OCI-LY1 (cell line): ENCODE measurements around the gene TMPRSS13.

Experiments used
- H2AFZ ChIP-seq: fragments of 200-600 bp; sonication (generic), shearing (Covaris generic); 2 replicates; pipeline ENCODE4 v1.6.0; 2014; ENCODE audit warnings: antibody characterized with exemption, mild to moderate bottlenecking, low read length
- H3F3A ChIP-seq: fragments of 200-600 bp; sonication (generic), shearing (Covaris generic); 2 replicates; pipeline ENCODE4 v1.6.0; 2014; ENCODE audit warnings: mild to moderate bottlenecking, antibody characterized with exemption, low read length, moderate library complexity; ENCODE audit not compliant: insufficient read depth
- H3K27ac ChIP-seq: fragments of 200-600 bp; sonication (generic); 2 replicates; pipeline ENCODE4 v1.5.1; 2014; ENCODE audit warnings: low read length, mixed run types, mild to moderate bottlenecking, low read depth; ENCODE audit not compliant: poor library complexity, severe bottlenecking
- H3K27me3 ChIP-seq: fragments of 200-600 bp; sonication (generic); 2 replicates; pipeline ENCODE4 v1.6.0; 2014; ENCODE audit warnings: antibody characterized with exemption, mild to moderate bottlenecking, low read length, moderate library complexity; ENCODE audit not compliant: insufficient read depth
- H3K36me3 ChIP-seq: fragments of 200-600 bp; sonication (generic); 2 replicates; pipeline ENCODE4 v1.6.1; 2014; ENCODE audit warnings: mild to moderate bottlenecking, antibody characterized with exemption, low read length, moderate library complexity, mixed read lengths; ENCODE audit not compliant: insufficient read depth
- H3K4me1 ChIP-seq: fragments of 200-600 bp; sonication (generic); 2 replicates; pipeline ENCODE4 v1.5.1; 2014; ENCODE audit warnings: mild to moderate bottlenecking, low read length, moderate library complexity; ENCODE audit not compliant: insufficient read depth, severe bottlenecking
- H3K4me2 ChIP-seq: fragments of 200-600 bp; sonication (generic), shearing (Covaris generic); 2 replicates; pipeline ENCODE4 v1.6.1; 2014; ENCODE audit warnings: low read length
- H3K4me3 ChIP-seq: fragments of 200-600 bp; sonication (generic); 2 replicates; pipeline ENCODE4 v1.5.1; 2014; ENCODE audit warnings: low read length, low read depth, mild to moderate bottlenecking, mixed read lengths; ENCODE audit not compliant: poor library complexity, severe bottlenecking
- H3K79me2 ChIP-seq: fragments of 200-600 bp; shearing (Covaris generic); 2 replicates; pipeline ENCODE4 v1.6.1; 2016; ENCODE audit warnings: mixed run types, low read length, mixed read lengths; ENCODE audit not compliant: insufficient read depth
- H3K9ac ChIP-seq: fragments of 200-600 bp; sonication (generic), shearing (Covaris generic); 2 replicates; pipeline ENCODE4 v1.6.1; 2014; ENCODE audit warnings: mild to moderate bottlenecking, low read length, mixed read lengths
- H3K9me2 ChIP-seq: fragments of 200-600 bp; sonication (generic), shearing (Covaris generic); 2 replicates; pipeline ENCODE4 v1.6.1; 2014; ENCODE audit warnings: low read depth, mild to moderate bottlenecking, low read length, mixed read lengths
- H3K9me3 ChIP-seq: fragments of 200-600 bp; shearing (Covaris generic); 2 replicates; pipeline ENCODE4 v1.6.1; 2014; ENCODE audit warnings: low read length, mixed read lengths
- H4K20me1 ChIP-seq: fragments of 200-600 bp; sonication (generic), shearing (Covaris generic); 2 replicates; pipeline ENCODE4 v1.6.0; 2016; ENCODE audit warnings: mild to moderate bottlenecking, low read length; ENCODE audit not compliant: insufficient read depth
- CTCF ChIP-seq: fragments of 200-600 bp; sonication (generic), shearing (Covaris generic); IDR thresholded peaks from 2 replicates; pipeline ENCODE4 v1.5.1; 2017; ENCODE audit warnings: mild to moderate bottlenecking, antibody characterized with exemption, low read length, moderate library complexity, mixed read lengths
- EZH2 ChIP-seq: fragments of 200-600 bp; sonication (generic), shearing (Covaris generic); IDR thresholded peaks from 2 replicates; pipeline ENCODE4 v1.8.0; 2017; ENCODE audit warnings: borderline replicate concordance, mixed run types, mild to moderate bottlenecking, antibody characterized with exemption, low read length, moderate library complexity, mixed read lengths

Gene TMPRSS13

DNA sequence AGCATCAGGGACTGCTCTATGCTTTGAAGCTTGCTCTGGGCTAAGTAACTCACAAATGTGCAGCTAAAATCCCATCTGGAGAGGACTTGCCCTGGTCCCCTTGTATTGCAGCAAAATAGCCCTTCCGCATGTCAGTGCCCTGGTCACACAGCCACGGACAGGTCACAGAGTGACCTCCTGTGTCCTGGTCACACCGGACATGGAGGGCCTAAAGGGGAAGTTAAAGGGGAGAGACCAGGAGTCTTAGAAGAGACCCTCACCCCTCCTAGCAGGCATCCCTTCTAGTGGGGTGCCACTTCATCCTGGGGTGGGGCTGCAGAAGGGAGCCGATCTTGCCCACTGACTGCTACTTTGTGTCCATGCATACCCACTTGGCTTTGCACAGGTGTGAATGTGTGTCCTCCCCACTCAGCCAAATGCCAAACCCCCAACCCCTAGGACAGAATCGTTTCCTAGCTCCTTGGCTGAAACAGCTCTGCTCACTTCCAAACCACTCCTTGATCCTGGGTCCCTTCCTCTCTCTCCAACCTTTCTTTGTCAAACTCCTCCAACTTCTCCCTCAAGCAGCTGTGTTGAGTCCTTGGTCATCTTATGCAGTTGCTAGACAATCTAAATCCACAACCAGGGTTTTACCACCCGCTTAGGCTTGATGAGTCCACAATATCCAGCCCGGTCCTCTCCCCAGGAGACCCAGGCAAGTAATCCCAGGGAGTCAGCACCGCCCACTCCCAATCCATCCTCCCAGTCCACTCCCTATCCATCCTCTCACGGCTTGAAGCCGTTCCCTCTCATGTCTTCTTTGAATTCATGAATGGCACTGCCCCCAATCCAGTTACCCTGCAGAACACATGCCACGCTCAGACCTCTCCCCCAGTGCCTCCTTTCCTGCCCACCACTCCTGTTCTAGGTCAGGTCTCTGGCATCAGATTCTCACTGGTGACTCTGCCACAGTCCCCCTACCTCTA, 49.4 kb downstream of the TMPRSS13 start:
- no peaks in the 10 kb centered on the region for H4K20me1 ChIP-seq
- no peaks in the 10 kb centered on the region for H3K4me1 ChIP-seq
- H3K9me2 ChIP-seq = no peaks in the 10 kb centered on the region
- H3K9ac ChIP-seq = no peak overlapping the region
- TF ChIP-seq CTCF = no peak
- no peak for TF ChIP-seq EZH2
- H2AFZ ChIP-seq = no peak overlapping the region
- no peak overlapping the region for H3K27ac ChIP-seq
- no peaks in the 10 kb centered on the region for H3K9me3 ChIP-seq
- H3K79me2 ChIP-seq = no peaks in the 10 kb centered on the region
- no peaks in the 10 kb centered on the region for H3F3A ChIP-seq
- H3K36me3 ChIP-seq = no peaks in the 10 kb centered on the region
- no peaks in the 10 kb centered on the region; the same call in 1 of the 2 replicates for H3K27me3 ChIP-seq
- no peak overlapping the region for H3K4me3 ChIP-seq
- no peak overlapping the region for H3K4me2 ChIP-seq

DNA sequence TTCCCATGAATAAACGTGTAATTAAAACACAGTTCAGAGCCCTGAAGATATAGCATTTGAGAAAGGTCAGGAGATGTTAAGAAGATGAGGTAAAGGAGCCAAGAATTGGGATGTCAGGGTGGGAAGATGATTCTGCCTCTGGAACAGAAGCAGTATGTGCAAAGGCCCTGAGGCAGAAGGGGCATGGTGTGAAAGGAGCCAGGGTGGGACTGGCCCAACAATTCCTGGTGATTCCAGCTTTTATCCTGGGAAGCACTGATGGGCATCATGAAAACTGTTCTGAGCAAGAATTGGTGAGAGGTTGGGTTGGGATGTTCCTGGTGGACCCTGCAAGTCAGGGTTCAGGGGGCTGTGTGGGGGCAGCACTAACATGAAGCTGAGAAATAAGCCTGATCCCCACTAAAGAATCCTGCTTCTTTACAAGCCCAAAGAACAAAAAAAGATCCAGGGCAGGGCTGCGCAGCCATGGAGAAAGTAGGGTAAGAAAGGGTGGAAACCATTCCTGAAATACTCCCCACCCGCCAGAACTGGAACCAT, 50.2 kb downstream of the TMPRSS13 start:
- TF ChIP-seq CTCF (no peak), EZH2 (no peak)
- Histone ChIP-seq H3K9me3 (no peaks in the 10 kb centered on the region), H3K36me3 (no peaks in the 10 kb centered on the region), H3K27me3 (no peaks in the 10 kb centered on the region), H3K79me2 (no peaks in the 10 kb centered on the region), H3F3A (no peaks in the 10 kb centered on the region), H3K4me1 (no peaks in the 10 kb centered on the region), H3K9me2 (no peaks in the 10 kb centered on the region), H2AFZ (no peak overlapping the region), H3K4me3 (no peak overlapping the region), H4K20me1 (no peaks in the 10 kb centered on the region), H3K9ac (no peak overlapping the region), H3K4me2 (no peak overlapping the region), H3K27ac (no peak overlapping the region)

DNA sequence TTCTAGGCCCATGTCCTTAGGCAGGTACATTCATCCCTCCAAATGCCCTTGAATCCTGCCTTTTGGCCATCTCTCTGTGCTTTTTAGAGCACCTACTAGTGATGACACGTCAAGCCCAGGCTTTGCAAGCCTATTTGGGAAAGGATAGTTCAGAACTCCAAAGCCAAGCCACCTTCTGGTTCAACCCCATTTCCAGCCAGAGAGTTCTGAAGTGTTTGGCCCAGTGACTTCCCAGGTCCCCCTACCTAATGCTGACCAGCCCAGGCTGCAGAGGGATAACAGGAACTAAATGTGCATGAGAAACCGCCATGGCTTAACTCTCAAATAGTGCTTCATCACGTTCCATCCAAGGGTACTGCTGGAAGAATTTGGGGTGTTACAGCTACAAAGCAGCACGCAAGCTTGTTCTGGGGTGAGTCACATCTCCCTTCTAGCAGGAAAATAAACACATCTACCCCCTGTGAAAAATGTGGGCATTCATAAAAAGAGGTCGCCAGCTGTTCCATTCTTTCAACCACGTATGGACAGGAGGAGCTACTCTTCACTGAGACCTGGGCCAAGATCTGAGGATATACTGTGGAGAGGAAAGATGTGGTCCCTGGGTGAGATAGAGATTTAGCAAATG, 50.8 kb downstream of the TMPRSS13 start:
- Histone ChIP-seq H3K4me3 (no peak overlapping the region), H3K9me3 (no peaks in the 10 kb centered on the region), H3K4me2 (no peak overlapping the region), H3K27ac (no peak overlapping the region), H3F3A (no peaks in the 10 kb centered on the region), H3K79me2 (no peaks in the 10 kb centered on the region), H3K27me3 (no peaks in the 10 kb centered on the region), H3K4me1 (no peaks in the 10 kb centered on the region), H3K36me3 (no peaks in the 10 kb centered on the region), H2AFZ (no peak overlapping the region), H3K9me2 (no peaks in the 10 kb centered on the region), H3K9ac (no peak overlapping the region), H4K20me1 (no peaks in the 10 kb centered on the region)
- TF ChIP-seq EZH2 = no peak
- no peak for TF ChIP-seq CTCF
